A673 (cell line): ENCODE data around the gene NLRP3. TPM values are rescaled to one million over a fixed set of nuclear protein-coding genes. Genes with fewer than 3 reads are reported as not detected.

Experiments
- BruUV-seq: library from RNA; stranded (reverse); fragments of 400-500 nt; replicated peaks from 2 replicates; lab custom pipeline; 2021; lab: Mats Ljungman, UMichigan
- CTCF ChIA-PET: fragments of 300-600 bp; sonication (Branson Sonifier 250); formaldehyde crosslinking; loops from one replicate; lab custom pipeline; 2022; ENCODE audit warnings: antibody characterized with exemption; lab: Charles Lee
- POLR2A ChIA-PET: fragments of 300-600 bp; sonication (Branson Sonifier 250); formaldehyde crosslinking; loops from one replicate; lab custom pipeline; 2022; ENCODE audit warnings: antibody characterized with exemption; ENCODE audit not compliant: low non-redundant PET; lab: Charles Lee
- DNase-seq: peaks from one replicate; pipeline ENCODE4 v3.0.0-alpha.2; 2015; ENCODE audit warnings: low spot score
- H3K27ac ChIP-seq: fragments of 200-600 bp; sonication (generic); 2 replicates; pipeline ENCODE4 v1.5.1; 2016; ENCODE audit warnings: mixed run types, low read depth, mild to moderate bottlenecking, mixed read lengths, antibody characterized with exemption, low read length; ENCODE audit not compliant: poor library complexity, severe bottlenecking
- H3K27me3 ChIP-seq: fragments of 200-600 bp; sonication (generic); replicated peaks from 2 replicates; pipeline ENCODE4 v1.6.1; 2017; ENCODE audit warnings: mixed run types, low read depth, mild to moderate bottlenecking, mixed read lengths, antibody characterized with exemption, low read length; ENCODE audit not compliant: insufficient read depth, poor library complexity
- H3K36me3 ChIP-seq: fragments of 200-600 bp; sonication (generic); 2 replicates; pipeline ENCODE4 v1.6.1; 2016; ENCODE audit warnings: mixed run types, mild to moderate bottlenecking, mixed read lengths, antibody characterized with exemption, low read length; ENCODE audit not compliant: insufficient read depth, poor library complexity, severe bottlenecking
- H3K4me1 ChIP-seq: fragments of 200-600 bp; sonication (generic); 2 replicates; pipeline ENCODE4 v1.6.1; 2017; ENCODE audit warnings: mixed run types, mild to moderate bottlenecking, mixed read lengths, antibody characterized with exemption, low read length; ENCODE audit not compliant: insufficient read depth, poor library complexity, severe bottlenecking
- H3K4me3 ChIP-seq: fragments of 200-600 bp; sonication (generic); 2 replicates; pipeline ENCODE4 v1.5.1; 2016; ENCODE audit warnings: low read depth, mixed run types, mild to moderate bottlenecking, mixed read lengths, low read length; ENCODE audit not compliant: poor library complexity, severe bottlenecking
- H3K9me3 ChIP-seq: fragments of 200-600 bp; sonication (generic); 2 replicates; pipeline ENCODE4 v1.6.1; 2016; ENCODE audit warnings: mixed run types, low read depth, mild to moderate bottlenecking, mixed read lengths, antibody characterized with exemption, low read length; ENCODE audit not compliant: poor library complexity, severe bottlenecking
- CTCF ChIP-seq: fragments of 300-800, 200-600 bp; sonication (generic); conservative IDR thresholded peaks from 2 replicates; pipeline ENCODE4 v1.5.1; 2017; ENCODE audit warnings: low read depth, mild to moderate bottlenecking, antibody characterized with exemption, low read length, moderate library complexity, mixed read lengths
- EZH2 ChIP-seq: fragments of 200-600 bp; sonication (generic); IDR thresholded peaks from 2 replicates; pipeline ENCODE4 v1.6.1; 2017; ENCODE audit warnings: borderline replicate concordance, low read depth, mild to moderate bottlenecking, mixed read lengths, antibody characterized with exemption, low read length; ENCODE audit not compliant: poor library complexity, severe bottlenecking
- intact Hi-C: fragments of 100-400 bp; cut with micrococcal nuclease; formaldehyde crosslinking; loops from one replicate; pipeline ENCODE4 v1.10.0; 2022; ENCODE audit not compliant: unreplicated experiment
- total RNA-seq: library from RNA; stranded (reverse); gene quantifications from 2 replicates; pipeline ENCODE4 v1.2.3, GENCODE V29; 2021

NLRP3 gene
- total RNA-seq, 1 experiment from 2014 or later, result not detected

GRCh38 chr1:247491328-247491727 lies 75.4 kb downstream of the NLRP3 start:
- intact Hi-C loops, result no loop called here
- BruUV-seq, result no TSS peak

GRCh38 chr1:247493106-247493505 lies 77.1 kb downstream of the NLRP3 start:
- intact Hi-C loops, result no loop called here
- POLR2A ChIA-PET, result no interaction called here

More at GRCh38 chr1:247491328-247491727, 75.4 kb downstream of the NLRP3 start:
- H3K27me3 ChIP-seq, result peaks cover 69% of the 10 kb centered on the region
- DNase-seq, result no peak
- POLR2A ChIA-PET, result no interaction called here
- CTCF ChIA-PET, result no interaction called here
- no peaks in the 10 kb centered on the region for H3K36me3 ChIP-seq
- H3K27ac ChIP-seq, result no peak overlapping the region
- H3K4me3 ChIP-seq, result no peak overlapping the region
- no peaks in the 10 kb centered on the region for H3K9me3 ChIP-seq
- TF ChIP-seq EZH2 (no peak), CTCF (no peak)
- no peaks in the 10 kb centered on the region for H3K4me1 ChIP-seq

GRCh38 chr1:247494767-247495166 lies 78.8 kb downstream of the NLRP3 start:
- H3K27me3 ChIP-seq, result peaks cover 75% of the 10 kb centered on the region

More at GRCh38 chr1:247493106-247493505, 77.1 kb downstream of the NLRP3 start:
- Histone ChIP-seq H3K36me3 (no peaks in the 10 kb centered on the region), H3K4me1 (no peaks in the 10 kb centered on the region), H3K27me3 (peaks cover 75% of the 10 kb centered on the region), H3K27ac (no peak overlapping the region), H3K4me3 (no peak overlapping the region), H3K9me3 (no peaks in the 10 kb centered on the region)
- TF ChIP-seq EZH2 (no peak), CTCF (no peak)
- no peak for DNase-seq
- BruUV-seq, result no TSS peak
- CTCF ChIA-PET, result no interaction called here

More at GRCh38 chr1:247494767-247495166, 78.8 kb downstream of the NLRP3 start:
- H3K27ac ChIP-seq, result no peak overlapping the region
- DNase-seq, result no peak
- CTCF ChIA-PET, result no interaction called here
- H3K4me1 ChIP-seq, result no peaks in the 10 kb centered on the region
- TF ChIP-seq CTCF (no peak), EZH2 (no peak)
- no peak overlapping the region for H3K4me3 ChIP-seq
- H3K36me3 ChIP-seq, result no peaks in the 10 kb centered on the region
- intact Hi-C loops, result no loop called here
- no TSS peak for BruUV-seq
- POLR2A ChIA-PET, result no interaction called here
- H3K9me3 ChIP-seq, result no peaks in the 10 kb centered on the region
